ENCODE data around the gene SAMSN1. TPM values are rescaled to one million over a fixed set of nuclear protein-coding genes. Genes with fewer than 3 reads are reported as not detected.

Gene SAMSN1
- total and polyA plus RNA-seq, 2 experiments from 2014 or later, result 3.2 to 5.4 TPM

DNA sequence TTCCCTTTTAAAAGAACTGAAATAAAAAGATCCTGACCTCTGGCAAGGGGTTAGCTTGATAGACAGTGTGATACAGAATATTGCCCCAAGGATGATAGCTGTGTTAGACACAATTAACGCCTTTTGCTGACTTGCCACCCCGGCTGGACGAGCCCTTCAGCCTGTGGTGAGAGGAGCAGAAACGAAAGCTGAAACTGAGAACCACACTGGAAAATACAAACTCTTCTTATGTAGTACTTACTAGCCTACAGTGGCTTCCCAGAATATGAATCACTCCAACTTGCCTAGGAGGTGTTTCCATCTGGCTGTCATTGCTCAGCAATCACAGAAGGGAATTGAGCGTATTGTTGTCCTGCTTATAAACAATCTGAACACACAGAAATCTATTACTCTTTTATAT, 22.9 kb downstream of the SAMSN1 start:
- H2AFZ ChIP-seq, result no peak overlapping the region; the same call in 1 of the 2 replicates
- H3K79me2 ChIP-seq (replicated peaks; ENCODE audit: insufficient read depth), result no peaks in the 10 kb centered on the region
- DNase-seq (ENCODE audit: low spot score) (no peak), ATAC-seq (no peak)
- no peaks in the 10 kb centered on the region for H3K9me2 ChIP-seq (ENCODE audit: insufficient read depth)
- Mint-ChIP-seq H3K27ac (no peak overlapping the region), H3K36me3 (ENCODE audit: low read depth) (no peaks in the 10 kb centered on the region), H3K4me3 (no peak overlapping the region), H3K27me3 (ENCODE audit: insufficient read depth, low read depth, poor library complexity) (no peaks in the 10 kb centered on the region), H3K9me3 (no peaks in the 10 kb centered on the region), H3K4me1 (peaks cover 5% of the 10 kb centered on the region)
- peaks cover 8% of the 10 kb centered on the region; the same call in 1 of the 2 replicates for H3K4me1 ChIP-seq (ENCODE audit: insufficient read depth)
- H3K4me3 ChIP-seq, result no peak overlapping the region
- no peaks in the 10 kb centered on the region for H3F3A ChIP-seq (replicated peaks; ENCODE audit: low read depth)
- H4K20me1 ChIP-seq (replicated peaks; ENCODE audit: insufficient read depth), result no peaks in the 10 kb centered on the region
- H3K4me2 ChIP-seq, result no peak overlapping the region
- no peaks in the 10 kb centered on the region for H3K36me3 ChIP-seq (ENCODE audit: insufficient read depth)
- H3K27ac ChIP-seq (ENCODE audit: low read depth), result no peak overlapping the region
- H3K27me3 ChIP-seq (ENCODE audit: insufficient read depth), result no peaks in the 10 kb centered on the region
- TF ChIP-seq JUNB (IDR thresholded peaks at IDR 0.05; ENCODE audit: unreplicated experiment), result no peak
- no peak for TF ChIP-seq STAT1 (IDR thresholded peaks at IDR 0.05; ENCODE audit: unreplicated experiment)
- TF ChIP-seq, protein P1, sequence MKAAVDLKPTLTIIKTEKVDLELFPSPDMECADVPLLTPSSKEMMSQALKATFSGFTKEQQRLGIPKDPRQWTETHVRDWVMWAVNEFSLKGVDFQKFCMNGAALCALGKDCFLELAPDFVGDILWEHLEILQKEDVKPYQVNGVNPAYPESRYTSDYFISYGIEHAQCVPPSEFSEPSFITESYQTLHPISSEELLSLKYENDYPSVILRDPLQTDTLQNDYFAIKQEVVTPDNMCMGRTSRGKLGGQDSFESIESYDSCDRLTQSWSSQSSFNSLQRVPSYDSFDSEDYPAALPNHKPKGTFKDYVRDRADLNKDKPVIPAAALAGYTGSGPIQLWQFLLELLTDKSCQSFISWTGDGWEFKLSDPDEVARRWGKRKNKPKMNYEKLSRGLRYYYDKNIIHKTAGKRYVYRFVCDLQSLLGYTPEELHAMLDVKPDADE (IDR thresholded peaks at IDR 0.05), result no peak
- TF ChIP-seq ZNF331 (CRISPR knock-in tag; IDR thresholded peaks at IDR 0.05; ENCODE audit: low read depth), result no peak
- no peak for TF ChIP-seq EZH2 (IDR thresholded peaks at IDR 0.05; ENCODE audit: low read depth, unreplicated experiment)
- no peak for TF ChIP-seq REST (IDR thresholded peaks at IDR 0.05; ENCODE audit: unreplicated experiment)
- no peak for TF ChIP-seq ZNF114 (CRISPR knock-in tag; IDR thresholded peaks at IDR 0.05)
- TF ChIP-seq CTCF (conservative IDR thresholded peaks at IDR 0.05; ENCODE audit: low read depth in 2 of 2), result no peak
- TF ChIP-seq NANOG (IDR thresholded peaks at IDR 0.05; ENCODE audit: borderline replicate concordance), result no peak

DNA sequence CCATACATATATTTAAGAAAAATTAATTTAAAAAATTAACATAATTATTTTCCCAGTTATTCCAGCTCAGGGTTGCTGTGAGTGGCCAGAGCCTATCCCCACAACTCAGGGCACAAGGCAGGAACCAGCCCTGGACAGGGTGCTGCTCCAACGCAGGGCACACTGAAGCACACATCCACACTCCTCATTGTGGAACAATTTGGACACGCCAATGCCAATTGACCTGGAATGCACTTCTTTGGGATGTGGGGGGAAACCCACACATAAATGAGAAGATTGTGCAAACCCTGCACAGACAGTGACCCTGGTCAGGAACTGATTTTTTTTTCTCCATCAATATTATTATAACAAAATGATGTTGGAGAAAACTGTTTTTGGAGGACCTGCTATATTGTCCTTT, 23.4 kb downstream of the SAMSN1 start:
- no peaks in the 10 kb centered on the region for H3K79me2 ChIP-seq (replicated peaks; ENCODE audit: insufficient read depth)
- Mint-ChIP-seq H3K27me3 (ENCODE audit: insufficient read depth, low read depth, poor library complexity) (no peaks in the 10 kb centered on the region), H3K27ac (no peak overlapping the region), H3K4me1 (peaks cover 5% of the 10 kb centered on the region), H3K4me3 (no peak overlapping the region), H3K9me3 (no peaks in the 10 kb centered on the region), H3K36me3 (ENCODE audit: low read depth) (no peaks in the 10 kb centered on the region)
- no peak overlapping the region; the same call in 1 of the 2 replicates for H2AFZ ChIP-seq
- no peaks in the 10 kb centered on the region for H4K20me1 ChIP-seq (replicated peaks; ENCODE audit: insufficient read depth)
- peaks cover 8% of the 10 kb centered on the region; the same call in 1 of the 2 replicates for H3K4me1 ChIP-seq (ENCODE audit: insufficient read depth)
- no peaks in the 10 kb centered on the region for H3K27me3 ChIP-seq (ENCODE audit: insufficient read depth)
- H3K4me2 ChIP-seq, result no peak overlapping the region
- H3F3A ChIP-seq (replicated peaks; ENCODE audit: low read depth), result no peaks in the 10 kb centered on the region
- no peak overlapping the region for H3K4me3 ChIP-seq
- DNase-seq (ENCODE audit: low spot score) (no peak), ATAC-seq (no peak)
- H3K9me2 ChIP-seq (ENCODE audit: insufficient read depth), result no peaks in the 10 kb centered on the region
- H3K36me3 ChIP-seq (ENCODE audit: insufficient read depth), result no peaks in the 10 kb centered on the region
- no peak overlapping the region for H3K27ac ChIP-seq (ENCODE audit: low read depth)
- TF ChIP-seq ZNF331 (CRISPR knock-in tag; IDR thresholded peaks at IDR 0.05; ENCODE audit: low read depth), result no peak
- no peak for TF ChIP-seq EZH2phosphoT487 (IDR thresholded peaks at IDR 0.05; ENCODE audit: unreplicated experiment)
- TF ChIP-seq ZNF114 (CRISPR knock-in tag; IDR thresholded peaks at IDR 0.05), result no peak
- TF ChIP-seq POLR2AphosphoS5 (IDR thresholded peaks at IDR 0.05; ENCODE audit: low read depth), result no peak
- no peak for TF ChIP-seq STAT1 (IDR thresholded peaks at IDR 0.05; ENCODE audit: unreplicated experiment)
- no peak for TF ChIP-seq REST (IDR thresholded peaks at IDR 0.05; ENCODE audit: unreplicated experiment)
- TF ChIP-seq NANOG (IDR thresholded peaks at IDR 0.05; ENCODE audit: borderline replicate concordance), result no peak
- TF ChIP-seq CTCF (conservative IDR thresholded peaks at IDR 0.05; ENCODE audit: low read depth in 2 of 2), result no peak
- no peak for TF ChIP-seq CREB1 (CRISPR knock-in tag; IDR thresholded peaks at IDR 0.05; ENCODE audit: low read depth)
